Amniotic epithelial cell (primary cell): ENCODE measurements around the gene NFKBIB.
"Not testable (repeated sequence)": the region's sequence is repeated elsewhere in the genome, so short reads cannot be mapped to it uniquely, and the experiment has no call there.

Experiments
- DNase-seq: peaks from one replicate; pipeline ENCODE4 v3.0.0-alpha.2; 2010; ENCODE audit warnings: low read depth

Gene NFKBIB

GRCh38 chr19:38899447-38900201 lies at the start of gene NFKBIB, which contains the start of gene SIRT2:
Gene NFKBIB, plus strand, starts transcription at chr19:38899969. Its CDS starts 64 bp downstream, at chr19:38900033.
Gene SIRT2, minus strand, starts transcription at chr19:38899618. Its CDS starts 97 bp downstream, at chr19:38899521.
- DNase-seq: peak; percentile 99

GRCh38 chr19:38850436-38850975 lies 49.3 kb upstream of the NFKBIB start:
- DNase-seq: peak; percentile 100

GRCh38 chr19:38850976-38851621 lies 48.7 kb upstream of the NFKBIB start:
- DNase-seq: no peak

GRCh38 chr19:38851622-38852230 lies 48.0 kb upstream of the NFKBIB start:
- peak; percentile 84 for DNase-seq

- DNase-seq: peak; percentile 43
Observed at GRCh38 chr19:38852231-38853044, 47.3 kb upstream of the NFKBIB start.

- DNase-seq: no peak
Observed at GRCh38 chr19:38853214-38853613, 46.6 kb upstream of the NFKBIB start.

- not testable (repeated sequence) for DNase-seq
Observed at GRCh38 chr19:38854961-38855360, 44.8 kb upstream of the NFKBIB start.

GRCh38 chr19:38855751-38856150 lies 44.0 kb upstream of the NFKBIB start:
- DNase-seq: not testable (repeated sequence)

- no peak for DNase-seq
Observed at GRCh38 chr19:38856813-38857212, 43.0 kb upstream of the NFKBIB start.

GRCh38 chr19:38859631-38860204 lies 40.1 kb upstream of the NFKBIB start:
- peak; percentile 64 for DNase-seq

- no peak for DNase-seq
Observed at GRCh38 chr19:38861368-38861767, 38.4 kb upstream of the NFKBIB start.

GRCh38 chr19:38862321-38863059 lies 37.3 kb upstream of the NFKBIB start:
- peak; percentile 81 for DNase-seq

- no peak for DNase-seq
Observed at GRCh38 chr19:38867171-38867780, 32.5 kb upstream of the NFKBIB start.

GRCh38 chr19:38868551-38868950 lies 31.2 kb upstream of the NFKBIB start:
- no peak for DNase-seq

- no peak for DNase-seq
Observed at GRCh38 chr19:38869160-38869835, 30.5 kb upstream of the NFKBIB start.

GRCh38 chr19:38869836-38870607 lies 29.7 kb upstream of the NFKBIB start:
- peak; percentile 62 for DNase-seq

- no peak for DNase-seq
Observed at GRCh38 chr19:38870612-38871011, 29.2 kb upstream of the NFKBIB start.

- DNase-seq: not testable (repeated sequence)
Observed at GRCh38 chr19:38873400-38873799, 26.4 kb upstream of the NFKBIB start.
